ENCODE results near the gene MAPK7. TPM values are rescaled to one million over a fixed set of nuclear protein-coding genes. Genes with fewer than 3 reads are reported as not detected.

Gene MAPK7
- total and polyA plus RNA-seq, 2 of the 4 experiments (the other 2 are of a cell fraction), result 9.7 to 25.4 TPM

DNA sequence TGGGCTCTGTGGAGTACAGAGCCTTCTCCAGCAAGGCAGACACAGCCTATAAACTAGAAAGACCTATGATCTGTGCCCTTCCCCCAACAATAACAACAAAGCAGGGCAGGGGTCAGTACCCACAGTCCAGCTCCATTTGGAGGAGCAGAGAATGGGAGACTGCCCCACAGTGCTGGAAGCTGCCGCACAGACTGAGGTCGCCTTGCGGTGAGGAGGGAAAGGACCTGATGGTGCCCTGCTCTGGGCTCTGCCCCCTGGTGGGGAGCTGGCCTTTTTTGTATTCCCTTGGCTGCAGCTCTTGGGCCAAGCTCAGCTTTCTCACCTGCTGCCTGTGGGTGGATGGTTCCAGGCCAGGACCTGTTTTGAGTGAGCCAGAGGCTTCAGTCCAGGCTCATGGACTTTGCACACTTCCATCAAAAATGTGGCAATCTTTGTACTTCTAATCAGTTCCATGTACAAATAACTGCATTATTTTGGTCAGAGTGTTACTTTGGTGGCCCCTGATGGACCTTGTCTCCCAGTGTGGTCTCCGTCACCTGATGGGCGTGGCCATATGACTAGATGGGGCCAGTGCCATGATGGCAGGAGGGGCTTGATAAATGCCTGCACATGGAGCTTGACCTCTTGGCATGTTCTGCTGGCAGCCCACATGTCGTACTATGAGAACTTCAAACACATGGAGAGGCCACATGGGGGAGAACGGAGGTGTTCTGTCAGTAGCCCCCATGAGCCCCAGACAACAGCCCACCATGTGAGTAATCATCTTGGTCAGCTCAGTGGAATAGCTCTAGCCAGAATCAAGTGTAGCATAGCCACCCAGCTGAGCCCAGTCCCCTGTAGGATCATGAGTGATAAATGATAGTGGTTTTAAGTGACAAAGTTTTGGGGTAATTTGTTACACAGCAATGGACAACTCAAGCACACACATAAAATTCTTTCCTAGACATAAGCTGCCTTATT is 40.0 kb upstream of the MAPK7 start:
- no peak overlapping the region for H3K56ac ChIP-seq (ENCODE audit: extremely low read depth, insufficient read depth, low read length)
- no peak overlapping the region; the same call in 1 of the 2 replicates for H4K5ac ChIP-seq (ENCODE audit: low read depth, low read length)
- TF ChIP-seq NFE2L2 (IDR thresholded peaks at IDR 0.05; ENCODE audit: low read depth, low read length) (no peak), RCOR1 (IDR thresholded peaks at IDR 0.05; ENCODE audit: insufficient replicate concordance, low read length) (no peak), MAZ (IDR thresholded peaks at IDR 0.05; ENCODE audit: borderline replicate concordance, low read depth, low read length) (no peak), MAFK (IDR thresholded peaks at IDR 0.05; ENCODE audit: low read depth, low read length) (no peak), MXI1 (IDR thresholded peaks at IDR 0.05; ENCODE audit: borderline replicate concordance, low read depth, low read length) (no peak), POLR2A (IDR thresholded peaks at IDR 0.05; ENCODE audit: low read depth, low read length) (no peak), SMC3 (IDR thresholded peaks at IDR 0.05; ENCODE audit: low read depth, low read length) (peak; percentile 40), BHLHE40 (IDR thresholded peaks at IDR 0.05; ENCODE audit: low read depth, low read length) (no peak), CHD1 (IDR thresholded peaks at IDR 0.05; ENCODE audit: low read depth, low read length) (no peak), RAD21 (IDR thresholded peaks at IDR 0.05; ENCODE audit: low read length) (peak; percentile 41), RFX5 (IDR thresholded peaks at IDR 0.05; ENCODE audit: low read depth, low read length) (no peak)
- TF ChIP-seq, protein P1, sequence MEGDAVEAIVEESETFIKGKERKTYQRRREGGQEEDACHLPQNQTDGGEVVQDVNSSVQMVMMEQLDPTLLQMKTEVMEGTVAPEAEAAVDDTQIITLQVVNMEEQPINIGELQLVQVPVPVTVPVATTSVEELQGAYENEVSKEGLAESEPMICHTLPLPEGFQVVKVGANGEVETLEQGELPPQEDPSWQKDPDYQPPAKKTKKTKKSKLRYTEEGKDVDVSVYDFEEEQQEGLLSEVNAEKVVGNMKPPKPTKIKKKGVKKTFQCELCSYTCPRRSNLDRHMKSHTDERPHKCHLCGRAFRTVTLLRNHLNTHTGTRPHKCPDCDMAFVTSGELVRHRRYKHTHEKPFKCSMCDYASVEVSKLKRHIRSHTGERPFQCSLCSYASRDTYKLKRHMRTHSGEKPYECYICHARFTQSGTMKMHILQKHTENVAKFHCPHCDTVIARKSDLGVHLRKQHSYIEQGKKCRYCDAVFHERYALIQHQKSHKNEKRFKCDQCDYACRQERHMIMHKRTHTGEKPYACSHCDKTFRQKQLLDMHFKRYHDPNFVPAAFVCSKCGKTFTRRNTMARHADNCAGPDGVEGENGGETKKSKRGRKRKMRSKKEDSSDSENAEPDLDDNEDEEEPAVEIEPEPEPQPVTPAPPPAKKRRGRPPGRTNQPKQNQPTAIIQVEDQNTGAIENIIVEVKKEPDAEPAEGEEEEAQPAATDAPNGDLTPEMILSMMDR (conservative IDR thresholded peaks at IDR 0.05; ENCODE audit: low read depth, low read length), result peak; percentile 40; the same call in 1 of the 2 replicates
- DNase-seq, result peak; percentile 13
- no peaks in the 10 kb centered on the region for H3K9me3 ChIP-seq (ENCODE audit: control insufficient read depth, insufficient read depth, low read length)
- H3K27me3 ChIP-seq (ENCODE audit: control insufficient read depth, insufficient read depth, low read length), result no peaks in the 10 kb centered on the region
- H3K9me1 ChIP-seq (ENCODE audit: insufficient read depth, low read length), result peaks cover 21% of the 10 kb centered on the region
- POLR2A ChIA-PET (ENCODE audit: unreplicated experiment), result no interaction called here
- H3K4me3 ChIP-seq (ENCODE audit: insufficient read depth, low read depth, low read length), result no peak overlapping the region
- no peak overlapping the region for H2BK120ac ChIP-seq (ENCODE audit: low read depth, low read length)
- H2AK5ac ChIP-seq (ENCODE audit: low read depth, low read length), result no peak overlapping the region
- H3K79me1 ChIP-seq (ENCODE audit: low read depth in 1 of 2, low read length in 2 of 2), result peaks cover 0 to 8% of the 10 kb centered on the region in 2 experiments; a peak in 2 of 4 replicates
- peaks cover 10% of the 10 kb centered on the region for H3K4me1 ChIP-seq (ENCODE audit: control insufficient read depth, insufficient read depth, low read length)
- peaks cover 14% of the 10 kb centered on the region; the same call in 1 of the 2 replicates for H3K36me3 ChIP-seq (ENCODE audit: control insufficient read depth, insufficient read depth, low read length)
- no peak overlapping the region for H2AFZ ChIP-seq (replicated peaks; ENCODE audit: low read length, poor library complexity)
- H3K4me2 ChIP-seq (ENCODE audit: low read depth, low read length), result no peak overlapping the region
- H4K20me1 ChIP-seq (ENCODE audit: insufficient read depth, low read length), result peaks cover 3% of the 10 kb centered on the region; the same call in 1 of the 2 replicates
- no peak overlapping the region for H3K23ac ChIP-seq (ENCODE audit: low read depth, low read length)
- WGBS, 2 experiments (ENCODE audit: extremely low coverage in 2 of 2, insufficient read length in 1 of 2), result 100% methylated on average over 1 of the region's 7 CpGs; no CpG with 5 or more reads in 1 of the 2 experiments
- dilution Hi-C loops (cut with HindIII; ENCODE audit: low sequenced_read_pairs, unreplicated experiment), result no loop called here
- CTCF ChIA-PET, result no interaction called here
- no peak overlapping the region for H3K9ac ChIP-seq (ENCODE audit: low read depth, low read length)
- no peak overlapping the region for H2BK15ac ChIP-seq (ENCODE audit: low read depth, low read length)
- no peak overlapping the region for H4K8ac ChIP-seq (ENCODE audit: low read depth in 2 of 2, low read length in 2 of 2)
- BruUV-seq (replicated peaks), result no TSS peak
- H2AK9ac ChIP-seq (replicated peaks; ENCODE audit: low read depth, low read length, poor library complexity), result no peak overlapping the region
- intact Hi-C loops (cut with micrococcal nuclease), result no loop called here
- H2BK5ac ChIP-seq (ENCODE audit: low read depth, low read length, poor library complexity, severe bottlenecking), result no peak overlapping the region
- H3K4ac ChIP-seq (ENCODE audit: low read depth, low read length), result no peak overlapping the region
- H3K14ac ChIP-seq (replicated peaks; ENCODE audit: low read depth, low read length), result no peak overlapping the region
- no peak overlapping the region for H3K18ac ChIP-seq (ENCODE audit: low read depth, low read length)
- no peak overlapping the region for H2BK20ac ChIP-seq (ENCODE audit: low read depth, low read length)
- no peak overlapping the region for H4K91ac ChIP-seq (ENCODE audit: insufficient read depth, low read depth, low read length)
- in situ Hi-C loops (cut with MboI; ENCODE audit: low sequenced_read_pairs), result no loop called here
- ATAC-seq (ENCODE audit: low read depth), result no peak
- no peak overlapping the region for H3K27ac ChIP-seq (ENCODE audit: insufficient read depth, low read length)

Measured in IMR-90 (cell line).